Hematopoietic multipotent progenitor cell treated with erythropoietin and hydrocortisone succinate and interleukin-3 and kit ligand, for 15 days (in vitro differentiated cells): ENCODE data around the gene UNC119B.

Experiments used
- DNase-seq: peaks from one replicate; pipeline ENCODE4 v3.0.0-alpha.2; 2015; ENCODE audit warnings: low spot score

The UNC119B gene

DNA sequence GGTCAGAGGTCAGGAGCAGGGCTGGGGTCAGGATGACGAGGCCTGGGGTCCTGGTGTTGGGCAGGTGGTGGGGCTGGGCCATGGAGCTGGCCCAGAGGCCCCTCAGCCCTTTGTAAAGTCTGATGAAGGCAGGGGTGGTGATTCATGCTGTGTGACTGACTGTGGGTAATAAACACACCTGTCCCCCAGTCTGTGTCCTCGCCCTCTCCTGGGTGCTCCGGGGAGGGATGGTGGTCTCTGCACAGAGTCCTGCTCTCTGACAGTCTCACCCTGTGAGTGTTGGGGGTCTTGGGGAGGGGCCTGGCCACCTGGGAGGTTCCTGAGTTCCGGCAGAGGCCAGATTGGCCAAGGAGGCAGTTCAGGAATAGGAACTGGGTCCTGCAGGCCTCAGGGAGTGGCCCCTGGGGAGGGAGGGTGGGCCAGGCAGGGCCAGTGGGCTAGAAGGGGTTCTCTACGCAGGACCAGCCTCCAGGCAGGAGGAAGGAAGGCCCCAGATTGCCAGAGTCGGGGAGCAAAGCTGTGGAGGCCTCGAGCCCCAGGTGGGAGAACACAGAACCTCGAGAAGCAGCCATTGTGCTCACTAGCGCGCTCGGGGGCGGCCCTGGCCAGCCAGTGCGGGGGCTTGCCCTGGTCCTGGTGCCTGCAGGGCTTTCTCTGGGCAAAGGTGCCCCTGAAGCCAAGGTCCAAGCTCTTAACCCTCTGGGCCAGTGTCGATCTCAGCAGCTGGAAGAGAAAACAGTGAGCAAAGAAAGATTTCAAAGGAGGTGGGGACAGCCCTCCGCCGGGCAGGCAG is 29.8 kb downstream of the UNC119B start:
- DNase-seq: no peak

DNA sequence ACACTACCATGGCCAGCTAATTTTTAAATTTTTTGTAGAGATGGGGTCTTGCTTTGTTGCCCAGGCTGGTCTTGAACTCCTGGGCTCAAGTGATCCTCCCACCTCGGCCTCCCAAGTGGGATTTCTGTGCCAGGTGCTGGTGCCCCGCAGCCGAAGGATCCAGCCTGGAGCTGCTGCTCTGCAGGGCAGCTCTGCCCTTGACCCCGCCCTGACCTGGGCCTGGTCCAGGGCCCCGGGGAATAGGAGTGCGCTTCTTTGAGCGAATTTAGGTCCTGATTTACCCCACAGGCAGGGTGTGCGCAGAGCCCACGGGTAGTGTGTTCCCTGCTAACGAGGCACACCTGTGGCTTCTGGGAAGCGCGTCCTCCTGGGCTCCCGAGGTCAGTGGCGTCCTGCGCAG is 30.6 kb downstream of the UNC119B start:
- no peak for DNase-seq

DNA sequence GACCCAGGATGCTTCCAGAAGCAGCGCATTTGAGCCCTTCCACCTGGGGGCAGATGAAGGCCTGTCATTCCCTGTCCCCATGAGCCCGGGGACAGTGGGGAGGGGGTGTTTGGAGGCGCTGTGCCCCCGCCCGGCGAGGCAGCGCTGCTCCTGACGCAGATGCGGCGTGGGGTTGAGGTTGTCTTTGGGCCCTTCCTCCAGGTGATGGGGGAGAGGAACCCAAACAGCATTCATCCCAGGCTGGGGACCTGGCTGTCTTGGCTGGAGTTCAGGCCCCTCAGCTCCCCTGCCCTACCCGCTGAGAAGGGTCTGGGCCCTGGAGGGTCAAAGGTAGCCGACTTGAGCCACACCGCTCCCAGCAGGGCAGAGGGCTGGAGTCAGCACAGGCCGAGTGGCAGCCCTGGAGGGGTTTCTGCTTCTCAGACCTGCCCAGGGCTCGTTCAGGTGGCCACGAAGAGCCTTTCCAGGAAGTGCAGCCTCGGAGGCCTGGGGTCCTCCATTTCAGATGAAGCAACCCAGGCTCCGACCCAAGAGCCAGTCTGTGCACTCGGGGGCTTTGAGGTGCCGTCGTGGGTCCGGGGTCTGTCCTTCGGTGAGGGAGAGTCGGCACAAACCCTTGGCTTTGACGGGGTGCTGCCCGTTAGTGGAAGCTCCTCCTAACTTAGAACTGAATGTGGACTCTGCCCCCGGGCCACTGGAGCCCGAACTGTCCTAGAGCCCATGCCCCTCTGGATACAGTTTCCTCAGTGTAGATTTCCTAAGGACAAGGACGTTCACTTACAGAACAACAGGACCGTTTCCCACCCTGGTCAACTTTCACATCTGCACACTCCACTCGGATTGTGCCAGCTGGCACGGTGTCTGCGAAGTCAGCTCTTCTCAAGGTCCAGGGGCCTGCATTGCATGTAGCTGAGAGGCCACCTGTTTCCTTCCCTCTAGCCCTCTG is 31.5 kb downstream of the UNC119B start:
- DNase-seq: no peak

DNA sequence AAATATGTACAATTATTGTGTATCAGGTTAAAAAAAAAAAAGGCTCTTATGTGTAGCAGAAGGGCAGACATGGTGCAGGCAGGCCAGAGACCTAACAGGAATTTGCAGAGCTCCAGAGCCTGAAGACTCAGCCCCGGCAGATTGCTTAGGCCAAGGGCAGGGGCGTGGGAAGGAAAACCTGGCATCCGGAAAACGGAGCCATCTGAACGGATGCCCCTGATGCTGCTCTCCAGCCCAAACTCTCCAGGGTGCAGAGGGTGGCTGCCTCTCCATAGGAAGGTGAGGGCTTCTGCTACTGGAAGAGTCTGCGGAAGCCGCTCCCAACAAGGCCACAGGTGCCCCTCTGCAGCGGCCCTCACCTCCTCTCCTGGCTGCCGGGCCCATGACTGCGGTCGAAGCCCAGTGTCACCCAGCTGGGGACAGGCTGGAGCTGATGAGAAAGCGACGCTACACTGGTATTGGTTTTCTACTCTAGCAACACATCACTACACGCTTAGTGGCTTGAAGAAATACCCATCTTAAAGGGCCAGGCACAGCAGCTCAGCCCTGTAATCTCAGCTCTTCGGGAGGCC is 34.8 kb downstream of the UNC119B start:
- DNase-seq: no peak

DNA sequence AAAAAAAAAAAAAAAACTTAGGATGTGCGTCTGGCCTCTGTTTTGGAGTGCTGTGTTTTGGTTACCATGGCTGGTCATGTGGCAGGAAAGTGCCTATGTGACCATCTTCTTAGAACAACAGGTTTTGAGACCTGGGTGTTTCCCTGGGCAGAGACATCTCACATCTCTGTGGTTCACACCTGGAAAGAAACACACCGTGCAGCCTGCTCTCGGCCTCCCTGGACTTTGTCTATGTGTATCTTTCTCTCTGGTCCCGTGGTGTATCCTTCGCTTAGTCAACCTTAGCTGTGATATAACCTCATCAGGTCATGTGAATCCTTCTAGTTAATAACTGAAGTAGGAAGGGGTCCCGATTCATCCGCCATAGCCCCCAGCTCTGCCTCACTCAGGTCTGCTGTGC is 38.0 kb downstream of the UNC119B start:
- DNase-seq: no peak

DNA sequence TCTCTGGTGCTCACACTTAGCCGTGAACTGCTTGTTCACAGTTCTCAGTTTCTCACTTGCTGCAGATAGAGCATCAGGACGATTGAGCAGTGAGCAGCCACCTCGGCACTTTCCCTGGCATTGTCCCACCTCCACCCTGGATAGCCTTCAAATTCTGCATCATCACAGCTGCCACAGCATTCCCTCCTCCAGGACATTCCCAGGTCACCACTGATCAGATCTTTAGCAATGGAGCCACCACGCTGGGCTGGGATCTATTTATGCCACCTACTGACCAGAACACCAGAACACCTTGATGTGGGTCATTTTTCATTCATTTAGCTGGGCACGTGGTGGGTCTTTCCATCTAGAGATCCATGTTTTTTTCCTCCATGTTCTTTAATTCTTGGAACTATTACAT is 39.0 kb downstream of the UNC119B start:
- no peak for DNase-seq

DNA sequence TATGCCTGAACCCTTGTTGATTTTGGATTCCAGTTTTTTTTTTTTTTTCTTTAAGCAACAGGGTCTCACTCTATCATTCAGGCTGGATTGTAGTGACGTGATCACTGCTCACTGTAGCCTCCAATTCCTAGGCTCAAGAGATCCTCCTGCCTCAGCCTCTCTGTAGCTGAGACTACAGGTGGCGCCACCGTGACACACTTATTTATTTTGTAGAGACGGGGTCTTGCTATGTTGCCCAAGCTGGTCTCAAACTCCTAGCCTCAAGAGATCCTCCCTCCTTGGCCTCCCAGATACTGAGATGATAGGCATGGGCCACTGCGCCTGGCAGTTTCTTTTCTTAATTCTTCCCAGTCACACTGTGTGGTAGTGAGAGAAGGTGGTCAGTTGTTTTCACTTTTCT is 40.5 kb downstream of the UNC119B start:
- no peak for DNase-seq

DNA sequence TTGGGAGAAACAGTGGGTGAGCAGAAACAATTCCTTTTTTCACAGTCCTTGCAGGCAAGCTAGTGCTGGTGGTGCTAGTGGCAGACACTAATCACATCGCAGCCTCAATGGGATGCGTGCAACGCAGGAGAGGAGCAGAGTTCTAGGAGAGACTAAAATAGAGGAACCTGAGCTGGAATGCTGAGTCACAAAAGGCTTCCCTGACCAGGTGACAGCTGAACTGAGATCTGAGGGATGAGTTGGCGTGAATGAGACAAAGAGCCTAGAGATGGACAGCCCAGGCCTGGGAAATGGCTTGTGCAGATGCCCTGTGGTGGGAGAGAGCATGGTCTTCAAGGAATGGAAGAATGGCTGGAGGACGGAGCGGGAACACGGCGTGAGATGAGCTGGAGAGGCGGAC is 41.1 kb downstream of the UNC119B start:
- no peak for DNase-seq

DNA sequence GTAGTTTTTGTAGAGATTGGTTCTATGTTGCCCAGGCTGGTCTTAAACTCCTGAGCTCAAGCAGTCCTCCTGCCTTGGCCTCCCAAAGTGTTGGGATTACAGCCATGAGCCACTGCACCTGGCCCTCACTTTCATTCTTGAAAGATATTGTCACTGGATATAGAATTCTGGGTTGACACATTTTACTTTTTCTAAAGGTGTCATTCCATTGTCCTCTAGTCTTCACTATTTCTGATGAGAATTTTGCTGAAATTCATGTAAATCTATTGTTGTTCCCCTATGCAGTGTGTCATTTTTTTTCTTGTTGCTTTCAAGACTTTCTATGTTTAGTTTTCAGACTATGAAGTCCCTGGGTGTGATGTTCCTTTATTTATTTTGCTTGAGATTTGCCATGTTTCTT is 44.5 kb downstream of the UNC119B start:
- no peak for DNase-seq

DNA sequence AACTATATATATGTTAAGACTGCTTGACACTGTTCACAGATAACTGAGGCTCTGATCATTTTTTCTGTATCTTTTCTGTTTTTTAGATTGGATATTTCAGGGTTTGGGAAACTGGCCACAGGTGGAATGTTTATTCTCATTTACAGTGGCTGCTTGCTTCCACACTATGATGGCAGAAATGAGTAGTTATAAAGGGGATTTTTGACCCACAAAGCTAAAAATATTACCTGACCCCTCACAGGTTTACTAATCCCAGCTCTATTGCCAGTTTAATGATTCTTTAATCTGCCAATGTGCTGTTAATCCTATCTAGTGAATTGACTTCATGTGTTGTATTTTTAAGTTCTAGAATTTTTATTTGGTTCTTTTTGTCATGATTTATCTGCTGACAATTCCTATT is 45.0 kb downstream of the UNC119B start:
- DNase-seq: no peak

DNA sequence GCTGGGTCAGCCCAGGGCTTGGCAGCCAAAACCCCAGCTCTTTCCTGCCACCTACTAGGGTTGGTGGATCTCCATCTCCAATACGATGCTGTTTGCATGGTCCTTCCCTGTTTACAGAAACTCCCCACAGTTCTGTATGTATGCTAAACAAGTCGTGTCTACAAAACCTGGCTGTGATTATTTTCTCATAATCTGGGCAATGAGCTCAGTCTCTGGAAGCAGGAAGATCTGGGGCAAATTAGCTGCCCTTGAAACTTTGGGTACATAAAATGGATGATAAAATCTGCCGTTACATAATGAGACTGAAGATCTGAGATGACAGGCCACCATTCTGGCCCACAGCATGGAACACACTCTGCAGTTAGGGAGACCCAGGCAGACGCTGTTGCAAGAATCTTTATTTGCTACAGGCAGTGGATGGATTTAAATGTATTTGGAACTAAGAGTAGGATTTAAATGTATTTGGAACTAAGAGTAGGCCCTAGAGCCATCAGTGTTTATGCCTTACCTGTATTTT is 47.0 kb downstream of the UNC119B start:
- DNase-seq: no peak

DNA sequence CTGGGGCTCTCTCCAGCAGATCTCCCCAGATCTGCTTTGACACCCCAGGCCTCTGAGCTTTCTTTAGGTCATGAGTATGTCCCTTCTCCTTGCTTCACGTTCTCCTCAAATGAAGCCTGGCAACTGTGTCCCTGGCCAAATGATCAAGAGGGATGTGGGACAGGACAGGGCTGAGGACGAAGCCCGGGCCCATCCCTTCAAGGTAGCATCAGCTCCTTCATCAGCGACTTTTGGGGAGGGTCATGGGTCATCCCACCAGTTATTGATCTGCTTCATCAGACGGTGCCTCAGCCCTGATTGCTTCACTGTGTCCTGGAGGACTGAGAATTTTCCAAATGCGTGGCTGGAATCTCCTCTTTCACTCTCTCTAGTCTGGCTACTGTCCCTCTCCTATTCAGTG is 47.7 kb downstream of the UNC119B start:
- DNase-seq: no peak

DNA sequence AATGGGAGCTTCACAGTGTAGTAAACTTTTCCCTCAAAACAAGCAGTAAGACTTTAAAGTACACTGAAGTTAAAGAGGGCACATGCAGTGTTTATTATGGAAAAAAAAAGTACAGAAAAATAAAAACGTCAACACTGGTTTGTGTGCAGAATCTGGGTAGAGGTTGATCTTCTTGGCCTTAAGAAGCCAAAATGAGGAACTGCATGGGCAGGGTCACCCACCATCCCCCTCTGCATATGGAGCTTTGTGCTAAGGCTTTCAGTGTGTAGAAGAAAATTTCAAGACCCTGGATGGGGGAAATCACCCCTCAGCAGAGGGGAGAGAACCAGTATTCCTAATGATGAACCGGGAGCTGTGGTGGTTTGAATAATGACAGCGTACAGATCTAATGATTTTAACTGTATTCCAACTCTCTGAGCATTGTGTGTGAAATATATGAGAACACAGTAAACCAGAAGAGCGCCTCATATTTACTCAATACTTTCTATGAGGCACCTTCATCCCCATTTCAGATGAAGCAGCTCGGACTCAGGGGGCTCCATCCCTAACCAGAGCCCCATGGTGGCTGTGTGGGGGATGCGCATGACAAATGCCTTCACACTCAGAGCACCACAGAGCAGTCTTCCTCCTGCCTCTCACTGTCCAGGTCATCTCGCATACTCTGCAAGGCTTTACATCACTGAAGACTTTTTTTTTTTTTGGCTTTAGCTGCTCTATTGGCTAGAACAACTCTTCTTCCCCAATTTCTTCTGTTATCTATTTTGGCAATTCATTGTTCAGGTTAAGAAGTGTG is 48.7 kb downstream of the UNC119B start:
- no peak for DNase-seq

DNA sequence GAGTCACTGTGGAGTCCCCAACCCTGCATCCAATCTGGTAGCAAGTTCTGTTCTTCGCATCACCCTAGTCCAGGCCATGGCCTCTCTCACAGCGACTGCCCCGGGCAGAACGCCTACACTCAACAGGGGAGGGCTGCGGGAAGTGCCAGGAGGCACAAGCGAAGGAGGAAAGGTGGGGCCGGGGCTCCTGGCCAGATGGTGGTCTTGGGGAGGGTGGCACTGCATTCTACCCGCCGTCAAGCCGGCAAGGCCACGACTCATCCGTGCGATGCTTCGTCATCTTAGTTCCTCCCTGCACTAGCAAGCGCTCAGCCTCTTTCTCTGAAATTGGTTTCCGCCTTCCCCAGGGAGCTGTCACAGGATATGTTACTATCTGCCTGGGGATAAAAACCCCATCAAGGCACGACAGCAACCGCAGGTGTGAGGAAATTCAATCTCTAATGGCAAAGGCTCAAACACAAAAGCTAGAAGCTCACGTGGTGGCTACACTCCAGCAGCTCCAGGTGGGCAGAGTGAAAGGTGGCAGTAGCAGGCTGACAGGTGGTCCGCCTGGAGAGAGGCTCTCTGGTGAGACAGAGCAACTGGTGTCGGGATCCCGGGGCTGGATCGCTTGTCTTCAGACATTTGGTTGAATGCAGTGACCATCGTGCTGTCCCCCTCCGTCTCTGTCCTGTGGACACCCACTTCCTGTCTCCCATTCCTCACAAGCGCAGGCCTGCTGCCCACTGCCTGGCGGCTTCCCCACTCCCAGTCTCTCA is 49.5 kb downstream of the UNC119B start:
- DNase-seq: no peak

DNA sequence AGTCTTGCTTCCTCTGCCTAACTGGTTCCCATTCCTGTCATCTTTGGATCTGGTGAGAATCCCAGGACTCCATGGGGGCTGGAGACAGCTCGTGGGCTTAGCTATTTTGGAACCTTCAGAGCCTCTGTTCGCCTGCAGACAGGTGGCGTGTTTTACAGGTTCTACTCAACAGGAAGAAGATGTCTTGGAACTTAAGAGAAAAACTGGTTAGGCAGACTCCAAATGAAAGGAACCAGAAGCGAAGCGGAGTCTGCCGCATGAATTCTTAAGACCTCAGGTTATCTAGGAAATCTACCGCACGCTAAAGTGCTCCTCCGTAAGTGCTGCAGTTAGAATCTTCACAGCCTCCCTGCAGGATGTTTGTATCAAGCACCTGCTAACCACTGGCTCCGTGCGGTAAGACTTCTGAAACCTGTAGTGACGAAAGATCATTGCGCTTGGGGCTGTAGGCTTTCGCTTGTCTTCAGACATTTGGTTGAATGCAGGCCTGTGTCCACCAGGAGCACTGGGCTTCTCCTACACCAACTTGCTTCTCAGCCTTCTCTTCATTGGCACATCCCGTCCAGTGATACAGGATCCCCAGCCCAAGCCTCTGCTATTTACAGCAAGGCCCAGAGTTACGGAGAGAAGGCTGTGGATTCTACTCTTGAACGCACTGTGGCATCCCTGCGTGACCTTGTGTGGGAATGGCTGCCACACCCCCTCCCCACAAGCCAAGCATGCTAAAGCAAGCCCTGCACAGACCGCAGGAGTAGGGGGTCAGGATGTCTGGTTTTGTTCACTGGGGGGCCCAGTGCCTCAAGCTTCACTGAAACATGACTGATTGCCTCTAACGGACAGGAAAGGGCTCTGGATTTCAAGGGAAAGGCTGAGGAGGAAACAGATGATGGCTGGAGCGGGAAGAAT is 50.3 kb downstream of the UNC119B start:
- DNase-seq: no peak

DNA sequence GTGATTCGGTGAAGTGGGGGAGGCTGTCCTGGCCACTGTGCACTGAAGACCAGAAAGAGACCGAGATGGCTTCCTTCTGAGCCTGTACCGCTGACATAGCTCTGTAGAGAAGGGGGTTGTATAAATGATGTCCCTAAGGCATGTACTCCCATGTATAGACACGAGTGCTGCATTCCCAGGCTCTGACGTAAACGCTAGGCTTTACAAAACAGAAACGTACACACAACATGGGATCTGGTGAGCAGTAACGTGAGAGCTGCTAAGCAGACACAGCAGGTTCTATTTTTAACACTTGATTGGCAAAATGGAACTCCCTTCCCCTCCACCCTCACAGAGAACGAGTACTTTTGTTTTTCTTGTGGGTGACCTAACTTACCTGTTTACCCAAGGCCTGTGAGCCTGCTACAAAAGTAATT is 51.3 kb downstream of the UNC119B start:
- no peak for DNase-seq

DNA sequence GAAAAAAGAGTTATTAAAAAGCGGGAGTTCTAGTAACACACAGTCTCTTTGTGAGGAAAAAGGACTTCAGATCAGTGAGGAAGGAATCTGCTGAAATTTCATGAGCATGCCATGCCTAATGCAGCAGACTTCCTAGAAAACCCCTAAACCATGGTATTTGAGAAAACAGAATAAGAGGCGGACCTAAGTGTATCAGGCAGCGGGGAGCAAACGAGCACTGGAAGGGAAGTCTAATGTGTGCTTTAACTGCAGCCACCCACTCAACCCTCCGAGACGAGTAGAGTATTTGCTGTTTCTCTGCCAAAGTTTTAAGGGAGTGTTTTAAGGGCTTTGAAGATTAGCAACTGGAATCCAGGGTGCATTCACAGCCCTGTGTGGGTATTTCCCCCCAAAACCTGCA is 51.8 kb downstream of the UNC119B start:
- DNase-seq: no peak

DNA sequence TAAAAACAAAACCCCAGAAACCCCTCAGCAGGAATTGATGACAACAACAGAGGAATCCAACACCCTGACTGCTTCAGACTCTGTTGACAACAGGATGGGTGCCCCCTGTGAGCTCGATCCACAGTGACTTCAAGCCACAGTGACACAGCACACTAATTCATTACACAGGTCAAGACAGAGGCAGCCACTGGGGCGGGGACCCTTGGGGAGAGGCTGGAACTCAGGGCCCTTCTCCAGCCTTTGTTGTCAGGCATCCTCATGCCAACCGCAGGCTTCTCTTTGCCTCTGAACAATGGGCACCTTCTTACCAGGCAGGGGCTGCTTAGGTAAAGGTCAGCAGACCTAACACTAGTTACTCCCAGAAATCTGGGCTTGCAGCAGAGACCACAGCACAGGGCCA is 53.0 kb downstream of the UNC119B start:
- no peak for DNase-seq

DNA sequence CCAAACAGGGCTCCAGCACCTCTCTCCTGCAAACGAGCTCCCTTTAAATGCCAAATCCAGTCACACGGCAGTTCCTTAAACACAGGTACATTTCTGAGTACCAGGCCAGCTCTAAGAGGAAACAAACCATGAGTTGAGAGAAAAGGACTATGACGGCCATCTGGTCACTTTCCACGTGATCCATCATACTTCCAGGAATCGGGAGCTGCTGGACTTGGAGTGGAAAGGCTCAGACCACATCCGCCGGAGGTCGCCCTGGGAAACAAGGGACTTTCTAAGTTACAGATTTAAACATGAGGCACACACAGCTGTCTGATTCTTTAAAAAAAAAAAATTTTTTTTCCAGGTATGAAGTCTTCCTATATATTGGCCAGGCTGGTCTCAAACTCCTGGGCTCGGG is 54.6 kb downstream of the UNC119B start:
- DNase-seq: no peak

DNA sequence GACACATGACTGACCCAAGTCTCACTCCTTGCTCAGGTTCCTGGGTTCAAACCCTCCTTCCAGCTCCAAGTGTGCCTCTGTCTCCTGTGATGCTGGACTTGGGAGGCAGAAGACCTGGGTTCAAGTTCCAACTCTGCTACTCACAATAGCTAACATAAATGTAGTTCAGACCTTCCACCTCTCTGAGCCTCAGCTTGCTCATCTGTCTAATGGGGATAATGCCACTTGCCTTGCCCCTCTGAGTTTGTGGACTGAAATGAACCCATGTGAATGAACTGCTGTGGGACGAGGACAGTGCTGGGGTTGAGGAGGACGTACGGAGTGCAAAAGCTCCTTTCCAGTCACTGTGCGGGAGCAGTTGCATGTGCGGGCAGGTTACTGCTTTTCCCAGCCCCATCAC is 56.3 kb downstream of the UNC119B start:
- DNase-seq: no peak
